Stomach (tissue), 9 donors: ENCODE data around the gene ANKRD33B. TPM values are rescaled to one million over a fixed set of nuclear protein-coding genes. Genes with fewer than 3 reads are reported as not detected.

Experiments used
- DNase-seq, 2 donors: peaks; one replicate each; pipeline versions ENCODE4 v3.0.0 to v3.0.0-alpha.2; 2013 to 2019
- H3K27ac ChIP-seq, 5 donors: fragments of 200-600 bp in 4 of 5; sonication (generic) in 4 of 5; one replicate each; pipeline ENCODE4 v1.5.1; 2013 to 2019; ENCODE audit warnings: mild to moderate bottlenecking in 1 of 5, moderate library complexity in 1 of 5
- H3K27me3 ChIP-seq, 3 donors: fragments of 200-600 bp; sonication (generic); one replicate each; pipeline ENCODE4 v1.5.1; 2017 to 2019; ENCODE audit warnings: mixed run types in 1 of 3
- H3K36me3 ChIP-seq, 4 donors: fragments of 200-600 bp; sonication (generic); 1 replicate in 3 of 4; 2 replicates in 1 of 4; pipeline ENCODE4 v1.5.1; 2016 to 2019
- H3K4me1 ChIP-seq, 4 donors: fragments of 200-600 bp; sonication (generic); one replicate each; pipeline ENCODE4 v1.5.1; 2016 to 2019
- H3K4me3 ChIP-seq, 4 donors: fragments of 200-600 bp; sonication (generic) in 3 of 4; one replicate each; pipeline ENCODE4 v1.5.1; 2016 to 2019; ENCODE audit warnings: mild to moderate bottlenecking in 1 of 4
- H3K9me3 ChIP-seq, 4 donors: fragments of 200-600 bp; sonication (generic); one replicate each; pipeline ENCODE4 v1.5.1; 2016 to 2019
- EP300 ChIP-seq: sonication (generic); formaldehyde crosslinking; IDR thresholded peaks from one replicate; pipeline ENCODE4 v1.6.1; 2017; ENCODE audit warnings: antibody characterized with exemption
- POLR2A ChIP-seq, 4 donors: fragments of 450-650 bp; IDR thresholded peaks; one replicate each; pipeline ENCODE4 v1.6.1; 2016; ENCODE audit warnings: antibody characterized with exemption in 4 of 4, control low read depth in 2 of 4, mild to moderate bottlenecking in 1 of 4, moderate library complexity in 1 of 4
- POLR2AphosphoS5 ChIP-seq, 3 donors: sonication (generic); formaldehyde crosslinking; IDR thresholded peaks; one replicate each; pipeline ENCODE4 v1.6.1; 2016; ENCODE audit warnings: antibody characterized with exemption in 3 of 3
- WGBS, 5 donors: extraction: QIAGEN DNeasy Blood & Tissue Kit in 3 of 5; methylation state at CpG; one replicate each; pipeline versions ENCODE4 v1.1.5 to v1.1.7; 2013 to 2018; 5-methylcytosine and 5-hydroxymethylcytosine counted together
- intact Hi-C: fragments of 100-400 bp; cut with DNase I; formaldehyde crosslinking; loops from one replicate; pipeline ENCODE4 v1.15.1; 2023; ENCODE audit warnings: low total_unique reads
- polyA plus RNA-seq, 3 donors: library from polyadenylated mRNA; stranded (reverse); fragments of 200-250 nt; gene quantifications; one replicate each; pipeline ENCODE4 v1.2.3, GENCODE V29; 2013
- total RNA-seq, 5 donors: library from RNA; depleted of rRNA; stranded (reverse); fragments of >200 nt; gene quantifications; one replicate each; pipeline versions ENCODE4 v1.1.0 to v1.2.3, GENCODE V29; 2014 to 2016
- TF ChIP-seq, protein P1 (sequence below), 7 experiments: fragments of 450-650 bp in 4 of 7; fragments of 200-600 bp in 3 of 7; sonication (generic) in 3 of 7; IDR thresholded peaks; one replicate each; pipeline ENCODE4 v1.5.1; 2016 to 2019; ENCODE audit warnings: antibody characterized with exemption in 7 of 7, control low read depth in 2 of 7, mild to moderate bottlenecking in 1 of 7
- donor health status: healthy with polysubstance abuse.
- donor health status: Bipolar disorder and iron deficiency.
- donor health status: healthy.

ANKRD33B gene
- total and polyA plus RNA-seq, 8 donors = 0.45 to 6.4 (median 1.8) TPM

DNA sequence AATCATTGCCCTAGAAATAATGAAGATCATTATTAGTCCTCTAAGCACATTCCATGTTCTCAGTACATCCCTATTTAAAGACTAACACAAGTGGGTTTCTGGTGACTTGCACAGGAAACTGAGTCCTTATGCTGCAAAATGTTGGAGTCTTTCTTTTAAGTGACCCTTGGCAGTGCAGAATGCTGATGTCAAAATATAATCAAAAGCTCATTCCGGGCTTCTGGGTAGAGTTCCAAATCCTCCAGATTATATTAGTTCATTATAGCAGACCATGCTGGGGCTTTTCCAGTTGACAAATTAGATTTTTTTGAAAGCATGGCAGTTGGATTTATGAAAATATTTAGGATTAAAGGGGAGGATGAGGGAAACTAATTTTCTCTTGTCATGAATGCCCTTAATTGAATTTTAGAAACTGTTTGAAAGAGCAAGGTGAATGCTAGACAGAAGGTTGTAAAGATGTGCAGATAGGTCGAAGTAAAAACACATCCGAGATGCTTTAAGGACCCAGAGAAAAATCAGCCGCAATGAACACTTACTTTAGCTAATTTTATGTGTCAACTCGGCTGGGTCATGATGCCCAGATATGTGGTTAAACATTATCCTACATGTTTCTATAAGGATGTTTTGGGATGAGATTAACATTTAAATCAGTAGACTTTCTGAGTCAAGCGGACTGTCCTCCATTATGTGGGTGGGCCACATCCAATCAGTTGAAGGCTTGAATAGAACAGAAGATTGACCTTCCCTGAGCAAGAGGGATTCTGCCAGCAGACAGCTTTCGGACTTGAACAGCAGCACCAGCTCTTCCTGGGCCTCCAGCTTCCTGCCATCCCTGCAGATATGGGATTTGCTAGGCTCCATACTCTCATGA is 108.5 kb downstream of the ANKRD33B start:
- Histone ChIP-seq H3K4me3 (no peak overlapping the region), H3K27me3 (no peaks in the 10 kb centered on the region), H3K4me1 (peaks cover 0 to 6% (median 0%) of the 10 kb centered on the region in 4 donors), H3K27ac (no peak overlapping the region), H3K9me3 (no peaks in the 10 kb centered on the region), H3K36me3 (peaks cover 1 to 6% (median 4%) of the 10 kb centered on the region in 4 donors)
- no peak for DNase-seq
- no peak for TF ChIP-seq POLR2A (IDR thresholded peaks at IDR 0.05)
- TF ChIP-seq, protein P1, sequence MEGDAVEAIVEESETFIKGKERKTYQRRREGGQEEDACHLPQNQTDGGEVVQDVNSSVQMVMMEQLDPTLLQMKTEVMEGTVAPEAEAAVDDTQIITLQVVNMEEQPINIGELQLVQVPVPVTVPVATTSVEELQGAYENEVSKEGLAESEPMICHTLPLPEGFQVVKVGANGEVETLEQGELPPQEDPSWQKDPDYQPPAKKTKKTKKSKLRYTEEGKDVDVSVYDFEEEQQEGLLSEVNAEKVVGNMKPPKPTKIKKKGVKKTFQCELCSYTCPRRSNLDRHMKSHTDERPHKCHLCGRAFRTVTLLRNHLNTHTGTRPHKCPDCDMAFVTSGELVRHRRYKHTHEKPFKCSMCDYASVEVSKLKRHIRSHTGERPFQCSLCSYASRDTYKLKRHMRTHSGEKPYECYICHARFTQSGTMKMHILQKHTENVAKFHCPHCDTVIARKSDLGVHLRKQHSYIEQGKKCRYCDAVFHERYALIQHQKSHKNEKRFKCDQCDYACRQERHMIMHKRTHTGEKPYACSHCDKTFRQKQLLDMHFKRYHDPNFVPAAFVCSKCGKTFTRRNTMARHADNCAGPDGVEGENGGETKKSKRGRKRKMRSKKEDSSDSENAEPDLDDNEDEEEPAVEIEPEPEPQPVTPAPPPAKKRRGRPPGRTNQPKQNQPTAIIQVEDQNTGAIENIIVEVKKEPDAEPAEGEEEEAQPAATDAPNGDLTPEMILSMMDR (IDR thresholded peaks at IDR 0.05) = no peak
- no peak for TF ChIP-seq POLR2AphosphoS5 (IDR thresholded peaks at IDR 0.05)
- TF ChIP-seq EP300 = no peak
- WGBS, 5 donors = 76 to 84% (median 83%) methylated on average over 7 of the region's 7 CpGs
- intact Hi-C loops = no loop called here

- no peaks in the 10 kb centered on the region for H3K9me3 ChIP-seq
- no peaks in the 10 kb centered on the region for H3K27me3 ChIP-seq
- no peak overlapping the region for H3K4me3 ChIP-seq
- DNase-seq = no peak
- 67 to 82% (median 73%) methylated on average over 8 of the region's 8 CpGs for WGBS, 5 donors
- intact Hi-C loops = no loop called here
- peaks cover 0 to 6% (median 0%) of the 10 kb centered on the region in 4 donors for H3K4me1 ChIP-seq
- H3K27ac ChIP-seq = no peak overlapping the region
- TF ChIP-seq POLR2AphosphoS5 (IDR thresholded peaks at IDR 0.05) (no peak), POLR2A (IDR thresholded peaks at IDR 0.05) (no peak), EP300 (no peak)
- TF ChIP-seq, protein P1 (IDR thresholded peaks at IDR 0.05) = no peak
- H3K36me3 ChIP-seq = peaks cover 7 to 13% (median 10%) of the 10 kb centered on the region in 4 donors
These were observed 109.1 kb downstream of the ANKRD33B start for GRCh38 chr5:10673017-10673389.

DNA sequence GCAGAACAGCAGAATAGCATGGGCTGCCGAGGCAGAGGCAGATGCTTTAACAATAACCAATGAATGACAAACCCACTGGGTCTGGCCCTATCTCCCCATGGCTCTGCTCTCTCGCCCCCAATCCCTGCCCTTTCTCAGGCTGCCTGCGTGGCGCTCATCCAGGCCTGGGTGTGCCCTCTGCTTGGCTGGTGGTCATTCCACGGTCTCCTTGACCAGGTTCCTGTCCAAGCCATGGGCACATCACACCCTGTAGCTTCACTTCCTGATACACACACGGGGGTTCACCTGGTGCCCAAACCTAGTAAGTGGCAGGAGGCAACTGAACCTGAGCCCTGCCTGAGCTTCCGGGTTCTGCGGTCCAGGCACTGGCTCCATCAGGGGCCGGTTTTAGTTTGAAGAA is 109.5 kb downstream of the ANKRD33B start:
- TF ChIP-seq POLR2AphosphoS5 (IDR thresholded peaks at IDR 0.05) (no peak), EP300 (no peak), POLR2A (IDR thresholded peaks at IDR 0.05) (no peak)
- TF ChIP-seq, protein P1 (IDR thresholded peaks at IDR 0.05) = no peak
- peaks cover 0 to 6% (median 0%) of the 10 kb centered on the region in 4 donors for H3K4me1 ChIP-seq
- no peak overlapping the region for H3K27ac ChIP-seq
- H3K4me3 ChIP-seq = no peak overlapping the region
- no peaks in the 10 kb centered on the region for H3K9me3 ChIP-seq
- 50 to 73% (median 62%) methylated on average over 9 of the region's 9 CpGs for WGBS, 5 donors
- H3K36me3 ChIP-seq = peaks cover 9 to 17% (median 14%) of the 10 kb centered on the region in 4 donors
- H3K27me3 ChIP-seq = no peaks in the 10 kb centered on the region
- intact Hi-C loops = no loop called here
- DNase-seq = no peak

DNA sequence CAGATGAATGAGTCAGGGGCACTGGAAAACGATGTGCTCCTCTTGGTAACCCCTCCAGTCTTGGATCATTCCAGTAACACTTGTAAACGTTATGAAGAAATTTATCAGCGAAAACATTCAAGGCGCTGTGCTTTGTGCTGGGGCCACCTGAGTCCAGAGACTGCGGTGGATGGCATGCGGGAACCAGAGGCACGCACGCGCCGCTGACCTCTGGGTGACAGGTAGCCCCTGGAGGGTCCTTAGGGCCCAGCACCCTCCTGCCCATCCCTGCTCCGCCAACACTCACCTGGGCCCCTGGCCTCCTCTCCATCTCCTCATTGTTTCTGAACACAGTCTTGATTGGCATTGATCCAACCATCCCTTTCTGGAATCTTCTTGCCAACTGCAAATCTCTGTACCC is 110.2 kb downstream of the ANKRD33B start:
- H3K36me3 ChIP-seq = peaks cover 16 to 24% (median 21%) of the 10 kb centered on the region in 4 donors
- H3K9me3 ChIP-seq = no peaks in the 10 kb centered on the region
- no peak for TF ChIP-seq POLR2AphosphoS5 (IDR thresholded peaks at IDR 0.05)
- TF ChIP-seq, protein P1 (IDR thresholded peaks at IDR 0.05) = no peak
- TF ChIP-seq POLR2A (IDR thresholded peaks at IDR 0.05) = no peak
- TF ChIP-seq EP300 = no peak
- no peak overlapping the region for H3K27ac ChIP-seq
- intact Hi-C loops = no loop called here
- H3K4me1 ChIP-seq = peaks cover 0 to 6% (median 0%) of the 10 kb centered on the region in 4 donors
- 73 to 87% (median 79%) methylated on average over 11 of the region's 11 CpGs for WGBS, 5 donors
- no peaks in the 10 kb centered on the region for H3K27me3 ChIP-seq
- DNase-seq = no peak
- H3K4me3 ChIP-seq = no peak overlapping the region
